Activated T-cell treated with anti-CD3 and anti-CD28 coated beads for 1 hour (primary cell): Measurements from ENCODE around the gene AGER.
A peak's percentile ranks its signal among the peaks of the same experiment; 100 is the strongest.
"Not testable (repeated sequence)": the region's sequence is repeated elsewhere in the genome, so short reads cannot be mapped to it uniquely, and the experiment has no call there.

ENCODE experiments used
- DNase-seq: peaks from one replicate; pipeline ENCODE4 v3.0.0-alpha.2; 2020; ENCODE audit warnings: low read depth

The AGER gene

DNA sequence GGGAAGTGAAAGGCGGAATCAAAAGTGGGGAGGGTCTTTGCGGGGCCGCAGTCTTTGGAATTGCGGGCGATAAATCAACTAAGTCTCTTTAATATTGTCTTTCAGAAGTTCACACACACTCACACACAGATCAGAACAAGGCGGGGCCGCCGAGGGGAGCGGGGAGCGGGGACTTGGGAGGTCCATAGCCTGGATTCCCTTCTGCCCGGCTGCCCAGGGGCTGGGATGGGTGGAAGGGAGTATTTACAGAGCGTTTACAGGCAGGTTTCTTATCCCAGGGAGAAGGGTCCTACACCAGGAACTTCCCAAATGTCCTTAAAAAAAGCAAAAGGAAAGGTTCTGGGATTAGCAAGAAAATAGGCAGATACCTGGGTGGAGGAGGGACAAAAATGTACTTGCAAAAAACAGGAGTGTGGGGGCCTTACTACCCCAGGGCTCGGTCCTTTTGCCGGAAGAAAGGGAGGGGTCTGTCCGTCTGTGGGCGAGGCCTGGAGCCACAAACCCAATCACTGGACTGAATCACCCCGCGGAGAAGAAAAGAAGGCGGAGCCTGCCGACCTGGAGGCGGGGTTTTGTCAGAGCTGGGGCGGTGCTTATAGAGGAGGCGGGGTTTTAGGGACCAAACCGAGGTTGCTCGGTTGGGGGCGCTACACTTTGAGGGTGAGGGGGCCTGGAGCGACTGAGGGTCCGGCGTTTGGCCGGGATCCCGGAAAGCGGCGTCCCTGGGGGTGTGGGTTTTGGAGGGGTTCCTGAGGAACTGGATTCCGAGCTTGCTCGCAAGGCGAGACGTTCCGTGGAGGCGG is 35.6 kb downstream of the AGER start:
- peak; percentile 57 for DNase-seq

DNA sequence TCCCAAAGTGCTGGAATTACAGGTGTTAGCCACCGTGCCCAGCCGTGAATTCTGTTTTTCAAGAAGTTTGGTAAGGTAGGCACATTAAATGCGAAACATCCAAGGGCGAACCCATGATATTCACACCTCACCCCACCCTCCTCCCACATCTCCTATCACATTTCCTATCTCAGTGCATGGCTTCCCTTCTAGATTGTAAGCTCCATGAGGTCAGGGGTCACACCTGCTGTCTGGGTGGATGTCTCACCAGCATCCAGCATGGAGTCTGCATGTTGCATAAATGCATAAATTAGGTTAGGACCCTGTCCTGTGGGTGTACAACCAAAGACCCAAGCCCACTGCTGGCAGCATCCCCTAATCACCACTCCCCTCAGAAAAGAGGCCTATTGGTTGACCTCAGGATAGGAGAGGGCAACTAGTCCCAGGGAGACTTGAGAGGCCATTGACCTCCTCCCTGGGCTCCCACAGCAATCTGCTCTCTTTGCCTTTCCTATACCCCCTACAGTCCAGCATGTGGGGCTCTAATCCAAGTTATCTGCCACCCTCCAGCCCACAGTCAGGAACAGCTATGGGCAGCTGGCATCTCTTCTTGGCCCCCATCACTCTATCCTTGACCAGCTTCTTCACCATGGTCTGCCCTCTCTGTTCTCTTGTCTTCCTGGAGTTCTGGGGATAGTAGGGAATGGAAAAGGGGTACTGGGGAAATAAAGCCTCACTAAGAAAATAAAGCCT is 36.5 kb downstream of the AGER start:
- no peak for DNase-seq

GRCh38 chr6:32146687-32147086 is 37.4 kb downstream of the AGER start:
- DNase-seq = no peak

- no peak for DNase-seq
These were observed 37.8 kb downstream of the AGER start for GRCh38 chr6:32146287-32146686.

- DNase-seq = not testable (repeated sequence)
These were observed 39.8 kb downstream of the AGER start for GRCh38 chr6:32144238-32144637.

GRCh38 chr6:32140420-32141046 is 43.5 kb downstream of the AGER start:
- DNase-seq = no peak

DNA sequence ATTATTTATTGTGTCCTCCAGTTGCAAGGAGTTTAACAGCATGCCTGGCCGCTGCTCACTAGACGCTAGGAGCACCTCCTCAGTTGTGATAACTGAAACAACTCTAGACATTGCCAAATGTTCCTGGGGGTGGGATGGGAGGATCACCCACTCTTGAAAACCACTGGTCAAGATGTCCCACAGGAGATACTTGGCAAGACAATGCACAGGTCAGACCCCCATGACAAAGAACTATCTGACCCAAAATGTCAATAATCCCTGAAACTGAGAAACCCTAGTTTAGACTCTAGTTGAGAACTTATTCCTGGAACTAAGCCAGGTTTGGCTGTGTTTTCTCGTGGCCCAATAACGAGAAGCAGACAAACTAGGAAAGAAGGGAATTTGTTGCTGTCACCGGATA is 44.5 kb downstream of the AGER start:
- no peak for DNase-seq

- no peak for DNase-seq
These were observed 46.6 kb downstream of the AGER start for GRCh38 chr6:32137454-32137853.

GRCh38 chr6:32133786-32134185 is 50.3 kb downstream of the AGER start:
- DNase-seq = no peak

DNA sequence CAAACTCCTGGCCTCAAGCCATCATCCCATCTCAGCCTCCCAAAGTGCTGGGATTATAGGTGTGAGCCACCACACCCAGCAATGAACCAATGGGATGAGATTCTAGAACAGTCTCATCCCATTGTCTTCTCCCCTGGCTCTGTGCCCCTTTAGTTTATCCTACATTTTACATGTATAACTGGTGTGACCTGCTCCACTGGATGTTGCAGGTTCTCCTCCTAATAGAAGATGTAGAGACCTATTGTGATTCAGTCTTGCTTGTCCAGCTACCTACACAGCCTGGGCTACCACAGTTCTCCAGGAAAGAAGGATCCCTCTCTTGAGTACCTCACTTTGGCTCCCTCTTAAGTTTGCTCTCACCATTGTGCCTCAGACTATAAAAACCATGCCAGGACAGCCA is 51.9 kb downstream of the AGER start:
- DNase-seq = no peak

DNA sequence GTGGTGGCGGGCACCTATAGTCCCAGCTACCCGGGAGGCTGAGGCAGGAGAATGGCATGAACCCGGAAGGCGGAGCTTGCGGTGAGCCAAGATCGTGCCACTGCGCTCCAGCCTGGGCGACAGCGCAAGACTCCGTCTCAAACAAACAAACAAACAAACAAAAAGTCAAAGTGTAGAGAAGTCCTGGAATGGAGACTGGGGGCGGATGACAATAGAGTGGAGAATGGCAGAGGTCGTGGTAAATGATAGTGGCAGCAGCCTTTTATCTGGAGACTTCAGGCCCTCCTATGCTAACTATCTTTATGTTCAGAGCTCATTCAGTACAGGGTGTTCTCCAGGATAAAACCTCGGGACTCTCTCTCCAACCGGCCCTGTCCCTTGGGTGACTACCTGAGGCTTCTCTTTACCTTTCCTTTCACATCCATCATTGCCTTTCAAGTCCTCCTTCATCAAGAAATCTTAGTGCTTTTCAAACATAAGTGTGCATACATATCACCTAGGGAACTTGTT is 52.6 kb downstream of the AGER start:
- no peak for DNase-seq
